Spleen (tissue), 7 donors: ENCODE measurements around the gene TRIM69.

Experiments used
- POLR2A ChIP-seq, 3 donors: fragments of 450-650 bp; IDR thresholded peaks; one replicate each; pipeline ENCODE4 v1.5.1; 2017; ENCODE audit warnings: antibody characterized with exemption in 3 of 3, mild to moderate bottlenecking in 1 of 3
- TF ChIP-seq, protein P1 (sequence below), 11 experiments: fragments of 200-600 bp in 7 of 11; fragments of 450-650 bp in 4 of 11; sonication (generic) in 4 of 11; IDR thresholded peaks in 8 of 11; conservative IDR thresholded peaks in 3 of 11; 1 replicate in 7 of 11; 2 replicates in 4 of 11; pipeline versions ENCODE4 v1.4.0 to v1.8.0; 2016 to 2021; ENCODE audit warnings: antibody characterized with exemption in 11 of 11, inconsistent platforms in 4 of 11, mild to moderate bottlenecking in 1 of 11
- donor health status: DM: no; HTN: no; CAD: no; lungs with moderate emphysema.
- donor health status: DM: no; HTN: no; CAD: no.
- donor health status: DM: no; HTN: no; CAD: no.

DNA sequence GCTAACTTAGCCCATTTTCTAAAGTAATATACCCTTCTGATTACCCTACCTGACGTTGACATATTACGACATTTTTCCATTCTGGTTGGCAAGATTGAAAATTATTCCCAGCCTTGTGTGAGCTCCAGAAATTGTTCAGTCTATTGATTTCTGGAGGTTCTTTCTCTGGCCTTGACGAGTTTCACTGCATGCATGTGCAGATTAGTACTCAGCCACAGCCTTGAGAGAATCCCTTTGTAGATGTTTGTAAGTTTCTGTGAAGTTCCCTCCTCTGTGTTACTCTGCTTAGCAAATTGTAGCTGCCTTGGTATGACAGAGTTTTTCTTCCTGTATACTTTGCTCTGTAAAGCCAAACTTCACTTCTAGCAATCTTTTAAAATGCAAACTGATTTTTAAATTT, 27.5 kb downstream of the TRIM69 start:
- TF ChIP-seq, protein P1, sequence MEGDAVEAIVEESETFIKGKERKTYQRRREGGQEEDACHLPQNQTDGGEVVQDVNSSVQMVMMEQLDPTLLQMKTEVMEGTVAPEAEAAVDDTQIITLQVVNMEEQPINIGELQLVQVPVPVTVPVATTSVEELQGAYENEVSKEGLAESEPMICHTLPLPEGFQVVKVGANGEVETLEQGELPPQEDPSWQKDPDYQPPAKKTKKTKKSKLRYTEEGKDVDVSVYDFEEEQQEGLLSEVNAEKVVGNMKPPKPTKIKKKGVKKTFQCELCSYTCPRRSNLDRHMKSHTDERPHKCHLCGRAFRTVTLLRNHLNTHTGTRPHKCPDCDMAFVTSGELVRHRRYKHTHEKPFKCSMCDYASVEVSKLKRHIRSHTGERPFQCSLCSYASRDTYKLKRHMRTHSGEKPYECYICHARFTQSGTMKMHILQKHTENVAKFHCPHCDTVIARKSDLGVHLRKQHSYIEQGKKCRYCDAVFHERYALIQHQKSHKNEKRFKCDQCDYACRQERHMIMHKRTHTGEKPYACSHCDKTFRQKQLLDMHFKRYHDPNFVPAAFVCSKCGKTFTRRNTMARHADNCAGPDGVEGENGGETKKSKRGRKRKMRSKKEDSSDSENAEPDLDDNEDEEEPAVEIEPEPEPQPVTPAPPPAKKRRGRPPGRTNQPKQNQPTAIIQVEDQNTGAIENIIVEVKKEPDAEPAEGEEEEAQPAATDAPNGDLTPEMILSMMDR (IDR thresholded peaks at IDR 0.05 in 8 of 11, conservative IDR thresholded peaks at IDR 0.05 in 3 of 11) = no peak
- TF ChIP-seq POLR2A (IDR thresholded peaks at IDR 0.05) = no peak
